GM21717 (cell line): ENCODE measurements around the gene RAD51B.

Experiments used
- ATAC-seq: cut with Tn5 transposase; IDR thresholded peaks from one replicate; pipeline ENCODE4 v1.9.1; 2021; ENCODE audit warnings: mild to moderate bottlenecking, moderate library complexity; ENCODE audit not compliant: unreplicated experiment

Gene RAD51B

DNA sequence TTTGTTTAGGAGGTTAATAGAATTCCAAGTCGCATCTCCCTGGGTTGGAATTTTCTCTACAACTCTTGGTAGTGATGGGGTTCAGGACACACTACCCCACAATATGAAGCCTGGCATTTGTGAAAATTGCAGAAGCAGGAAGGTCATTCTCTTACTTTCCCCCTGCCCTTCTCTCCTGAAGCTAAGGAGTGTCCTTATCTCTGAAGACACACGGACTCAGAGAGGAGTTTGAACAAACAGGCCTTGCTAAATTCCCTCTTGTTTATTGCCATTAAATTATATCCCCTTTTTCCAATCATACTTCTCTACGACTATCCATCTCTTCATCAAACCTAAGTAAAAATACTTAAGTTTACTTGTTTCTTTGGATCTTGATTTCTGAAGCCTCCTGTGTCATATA is 443.0 kb downstream of the RAD51B start:
- ATAC-seq: no peak

DNA sequence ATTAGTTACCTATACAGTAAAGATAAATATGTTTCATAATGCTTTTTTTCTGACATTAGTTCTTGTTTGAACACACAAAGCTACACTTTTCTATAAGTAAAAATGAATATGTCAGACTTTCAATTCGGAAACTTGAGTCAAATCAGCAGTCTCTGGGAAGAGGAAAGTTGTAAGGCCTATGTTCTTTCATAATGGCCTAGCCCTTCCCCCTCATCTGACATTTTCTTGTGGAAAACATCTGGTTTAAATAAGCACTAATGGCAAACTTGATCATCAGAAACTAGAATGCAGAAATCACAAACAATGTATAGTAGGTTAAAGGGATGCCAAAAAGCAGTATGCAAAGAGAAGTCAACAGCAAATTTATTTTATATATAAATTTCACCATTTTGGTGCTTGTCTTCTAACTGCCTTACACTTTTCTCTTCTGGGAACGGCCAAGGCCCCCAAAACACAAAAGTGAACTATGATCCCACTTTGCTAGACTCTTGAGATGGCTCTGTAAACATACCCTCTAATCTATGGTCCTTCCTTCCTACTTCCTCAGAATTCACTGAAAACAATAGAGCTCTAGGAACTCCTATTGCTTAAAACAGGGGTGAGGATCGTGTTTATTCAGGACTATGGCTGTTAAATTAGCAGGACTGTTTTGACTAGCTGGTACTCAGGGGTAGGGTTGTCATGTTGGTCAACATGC is 444.1 kb downstream of the RAD51B start:
- ATAC-seq: no peak

DNA sequence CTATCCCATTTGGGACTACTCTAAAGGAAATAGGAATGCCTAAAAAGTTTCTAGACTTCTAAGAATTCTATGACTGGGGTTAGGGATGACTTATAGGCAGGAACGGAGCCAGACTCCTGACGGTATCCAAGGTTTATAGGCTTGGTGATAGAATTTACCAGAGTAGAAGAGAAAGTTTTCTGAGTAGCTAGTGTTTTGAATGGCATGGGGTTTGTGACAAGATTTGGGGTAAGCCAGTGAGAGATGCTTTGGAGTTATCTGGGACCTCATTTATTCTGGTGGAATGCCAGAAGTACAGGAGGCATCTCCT is 444.6 kb downstream of the RAD51B start:
- ATAC-seq: no peak

DNA sequence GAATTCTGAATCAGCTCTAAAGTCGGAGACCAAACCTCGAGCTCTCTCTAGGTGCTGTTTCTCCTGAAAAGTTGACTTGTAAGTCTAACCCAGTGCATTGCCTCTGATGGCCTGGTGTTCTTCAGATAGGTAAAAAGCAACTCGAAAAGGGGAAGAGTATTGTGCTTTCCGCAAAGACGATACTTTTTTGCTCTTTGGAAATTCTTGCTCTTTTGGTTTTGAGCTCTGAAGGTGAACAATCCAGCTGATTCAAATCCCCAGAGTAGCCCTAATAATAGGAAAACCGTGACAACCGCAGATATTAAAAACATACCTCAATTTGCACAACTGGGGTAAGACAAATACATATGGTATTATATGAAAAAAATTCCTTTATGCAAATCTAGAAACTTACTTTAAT is 447.4 kb downstream of the RAD51B start:
- ATAC-seq: no peak

DNA sequence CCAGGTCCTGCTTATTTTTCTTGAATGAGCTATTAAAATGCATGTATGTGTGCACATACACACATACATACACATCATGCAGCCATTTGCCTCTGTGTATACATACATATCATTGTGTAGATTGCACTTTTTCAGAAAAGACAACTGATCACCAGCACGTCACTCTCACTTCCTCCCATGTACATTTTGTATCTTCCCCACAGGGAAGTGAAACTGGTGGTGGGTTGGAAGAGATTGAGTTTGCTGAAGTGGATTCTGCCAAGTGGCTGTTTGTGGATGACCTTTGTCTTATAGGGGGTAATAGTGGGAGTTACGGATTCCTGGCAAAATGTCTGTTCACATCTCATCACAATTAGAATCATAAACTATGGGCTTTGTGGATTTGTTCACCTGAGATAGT is 448.6 kb downstream of the RAD51B start:
- ATAC-seq: peak; percentile 61

DNA sequence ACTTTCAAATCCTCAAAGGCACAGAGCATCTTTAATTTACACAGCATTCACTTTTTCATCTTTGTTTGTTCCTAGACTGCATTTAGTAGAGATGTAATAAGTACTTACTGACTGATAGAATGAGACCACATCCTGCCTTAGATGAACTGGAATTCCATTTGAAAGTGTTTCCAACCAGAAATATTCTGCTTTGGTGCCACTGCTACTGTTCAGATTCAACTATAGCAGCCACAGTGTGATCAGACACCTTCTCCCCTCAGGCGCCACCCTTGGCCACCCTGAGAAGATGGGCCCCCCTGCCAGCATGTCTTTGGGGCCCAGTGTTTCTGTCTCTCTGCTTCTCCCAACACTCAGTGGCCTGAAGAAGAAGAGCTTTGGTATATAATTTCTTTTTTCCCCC is 449.1 kb downstream of the RAD51B start:
- no peak for ATAC-seq

DNA sequence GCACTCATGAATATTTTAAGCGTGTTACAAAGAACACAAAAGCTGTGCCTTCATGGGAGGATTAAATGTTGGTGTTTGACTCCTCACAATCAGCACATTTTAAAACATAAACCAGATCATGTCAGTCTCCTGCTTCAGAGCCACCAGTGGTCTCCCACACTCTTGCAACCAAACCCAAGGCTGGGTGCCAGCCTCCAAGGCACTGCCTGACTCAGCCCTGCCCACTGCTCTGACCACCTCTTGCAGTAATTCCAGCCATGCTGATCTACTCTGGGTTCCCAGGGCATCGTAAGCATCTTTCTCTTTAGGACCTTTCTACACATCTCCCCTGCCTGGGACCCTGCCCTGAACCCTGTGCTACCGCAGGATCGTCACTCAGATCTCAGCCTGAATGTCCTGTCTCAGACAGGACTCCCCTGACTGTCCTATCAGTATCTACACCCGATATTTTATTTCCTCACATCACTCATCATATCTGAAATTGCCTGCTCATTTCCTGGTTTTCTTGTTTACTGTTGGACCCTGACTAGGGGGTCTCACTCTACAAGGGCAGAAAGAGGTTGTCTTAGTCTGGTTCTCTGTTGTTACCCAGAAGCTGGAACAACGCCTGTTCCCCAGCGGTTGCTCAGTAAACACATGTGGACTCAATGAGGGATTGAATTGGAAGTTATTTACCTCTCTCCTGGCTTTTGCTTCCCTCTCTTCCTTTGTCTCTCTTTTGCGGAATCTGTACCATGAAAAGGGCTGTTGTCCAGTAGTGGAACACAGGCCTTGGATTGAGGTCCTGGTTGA is 449.8 kb downstream of the RAD51B start:
- ATAC-seq: no peak

DNA sequence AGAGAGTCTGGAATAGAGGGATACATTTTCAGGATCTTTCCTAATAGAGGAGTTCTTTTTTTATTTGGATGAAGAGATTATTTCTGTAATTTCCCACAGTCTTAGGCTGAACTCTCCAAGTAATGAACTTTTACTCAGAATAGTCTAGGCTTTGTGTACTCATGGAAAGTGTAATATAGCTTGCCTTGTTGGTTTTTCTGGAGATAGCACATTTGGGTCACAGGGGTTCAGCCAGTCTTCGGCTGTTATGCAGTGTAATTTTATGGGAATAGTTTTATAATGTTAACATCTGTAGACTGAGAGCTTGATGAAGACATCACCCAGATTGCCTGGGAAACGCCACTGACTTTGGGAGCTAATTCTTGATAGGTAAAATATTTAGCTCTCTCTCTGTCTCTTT is 450.8 kb downstream of the RAD51B start:
- no peak for ATAC-seq

DNA sequence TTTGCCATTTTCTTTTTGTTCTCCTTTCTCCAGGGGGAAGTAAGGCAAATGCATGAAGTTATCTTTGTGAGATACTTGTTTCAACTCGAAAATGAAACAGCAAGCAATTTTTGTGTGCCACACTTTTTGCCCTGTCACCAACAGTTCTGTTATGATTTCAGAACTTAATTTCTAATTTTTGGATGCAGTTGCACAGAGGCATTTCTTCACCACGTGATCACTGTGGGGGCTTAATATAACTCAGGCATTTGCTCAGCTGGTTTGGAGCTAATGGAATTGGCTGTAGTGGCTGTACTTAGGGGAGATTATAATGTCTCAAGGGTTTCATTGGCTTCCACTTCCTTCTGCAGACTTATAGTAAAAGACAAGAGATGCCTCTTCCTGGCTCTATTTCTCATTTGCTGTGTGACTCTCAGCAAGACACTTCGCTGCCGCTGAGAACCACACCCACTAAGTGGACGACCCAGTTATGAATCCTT is 452.4 kb downstream of the RAD51B start:
- ATAC-seq: no peak

DNA sequence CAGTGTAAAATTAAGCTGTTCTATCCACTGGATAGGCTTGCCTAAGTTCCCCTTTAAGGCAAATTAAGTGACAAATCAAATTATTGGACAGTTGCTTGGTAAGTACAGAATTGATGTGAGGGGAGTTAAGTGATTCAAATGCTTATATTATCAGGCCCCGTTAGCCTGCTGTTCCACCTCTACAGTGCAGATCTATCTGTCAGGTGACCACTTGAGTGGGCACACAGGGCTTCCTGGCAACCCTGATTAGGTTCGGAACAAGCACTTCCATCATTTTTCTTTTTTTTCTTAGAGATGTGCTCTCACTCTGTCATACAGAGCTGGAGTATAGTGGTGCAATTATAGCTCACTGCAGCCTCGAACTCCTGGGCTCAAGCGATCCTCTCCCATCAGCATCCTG is 453.8 kb downstream of the RAD51B start:
- ATAC-seq: no peak

DNA sequence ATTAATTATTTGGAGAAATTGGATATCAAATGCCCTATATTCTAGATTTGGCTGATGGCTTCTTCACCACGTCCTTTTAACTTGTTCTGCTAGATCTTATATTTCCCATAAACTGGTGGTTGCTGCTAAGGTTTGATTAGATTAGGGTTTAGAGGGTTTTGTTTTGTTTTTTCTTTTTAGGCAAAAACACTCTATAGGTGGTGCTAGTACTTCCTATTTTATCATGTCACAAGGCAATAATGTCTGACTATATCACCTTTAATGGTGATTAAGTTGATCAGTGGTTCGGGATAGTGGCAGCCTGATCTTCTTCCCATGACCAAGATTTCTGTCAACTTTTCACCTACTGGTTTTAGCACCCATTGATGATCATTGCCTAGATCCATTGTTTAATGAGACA is 455.1 kb downstream of the RAD51B start:
- no peak for ATAC-seq

DNA sequence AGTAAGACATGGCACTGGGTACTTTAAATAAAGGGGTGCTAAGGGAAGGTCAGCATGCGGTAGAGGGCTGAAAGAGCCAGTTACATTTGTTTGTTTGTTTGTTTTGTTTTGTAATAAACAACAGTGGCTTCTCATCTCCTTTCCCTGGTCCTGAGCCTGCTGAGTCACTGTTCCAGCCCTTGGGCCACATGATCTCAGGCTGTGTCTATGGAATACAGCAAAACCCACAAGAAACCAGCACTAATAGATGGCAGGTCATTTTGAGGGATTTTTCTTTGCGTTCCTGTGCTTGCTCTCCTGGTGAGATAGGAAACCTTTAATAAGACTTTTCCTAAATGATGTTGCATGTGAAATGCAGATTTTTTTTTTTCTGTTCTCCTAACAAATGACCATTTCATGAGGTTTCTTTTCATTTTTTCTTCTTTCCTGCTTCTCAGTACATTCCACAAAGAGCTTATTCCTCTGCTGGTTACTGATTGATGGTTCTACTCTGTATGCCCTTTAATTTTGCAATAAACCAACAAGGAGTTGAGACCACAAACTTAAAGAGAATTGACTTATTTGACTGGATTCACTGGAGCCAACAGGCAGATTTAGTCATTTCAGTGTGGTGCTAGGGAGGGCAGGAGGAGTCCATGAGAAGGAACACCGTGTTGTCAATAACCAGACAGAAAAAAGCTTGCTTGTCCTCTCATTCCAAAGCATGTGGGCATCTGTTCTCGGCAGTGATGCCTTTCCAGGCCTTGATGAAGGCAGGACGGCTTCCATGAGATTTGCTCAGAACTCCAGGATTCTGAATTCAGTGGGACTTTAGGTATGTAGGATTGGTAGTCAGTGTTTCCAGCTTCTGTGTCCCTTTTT is 459.2 kb downstream of the RAD51B start:
- no peak for ATAC-seq

DNA sequence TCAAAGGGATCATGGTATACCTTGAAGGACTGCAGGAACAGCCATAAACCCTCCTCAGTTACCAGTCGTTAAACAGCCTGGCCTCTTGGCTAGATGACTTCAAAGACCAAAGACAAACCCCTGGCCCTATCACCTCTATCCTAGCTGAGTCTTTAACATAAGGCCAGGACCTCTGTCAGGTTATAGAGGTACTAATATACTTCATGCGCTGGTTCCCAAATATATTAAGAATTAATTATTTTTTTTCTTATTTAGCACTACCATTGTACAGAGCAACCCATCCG is 459.8 kb downstream of the RAD51B start:
- no peak for ATAC-seq

DNA sequence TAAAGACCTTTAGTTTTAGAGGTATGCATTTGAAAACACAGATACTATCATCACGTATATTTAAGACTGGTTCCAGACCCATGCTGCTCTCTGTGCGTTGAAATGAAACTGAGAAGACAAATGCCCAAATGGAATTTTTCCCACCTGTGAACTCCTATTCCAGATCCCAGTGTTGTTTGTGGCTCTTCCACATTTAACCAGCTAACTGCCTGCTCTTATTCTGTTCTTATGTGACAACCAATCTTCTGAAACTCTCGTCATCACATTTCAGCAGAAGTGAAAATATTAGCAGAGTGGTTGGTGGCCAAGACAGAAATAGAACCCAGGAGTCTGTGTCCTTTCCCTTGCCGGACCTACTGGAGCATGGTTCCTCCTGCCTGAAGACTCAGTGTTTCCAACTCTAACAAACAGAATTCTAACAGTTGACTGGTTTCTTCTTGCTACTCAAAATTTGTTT is 460.2 kb downstream of the RAD51B start:
- ATAC-seq: peak; percentile 29

DNA sequence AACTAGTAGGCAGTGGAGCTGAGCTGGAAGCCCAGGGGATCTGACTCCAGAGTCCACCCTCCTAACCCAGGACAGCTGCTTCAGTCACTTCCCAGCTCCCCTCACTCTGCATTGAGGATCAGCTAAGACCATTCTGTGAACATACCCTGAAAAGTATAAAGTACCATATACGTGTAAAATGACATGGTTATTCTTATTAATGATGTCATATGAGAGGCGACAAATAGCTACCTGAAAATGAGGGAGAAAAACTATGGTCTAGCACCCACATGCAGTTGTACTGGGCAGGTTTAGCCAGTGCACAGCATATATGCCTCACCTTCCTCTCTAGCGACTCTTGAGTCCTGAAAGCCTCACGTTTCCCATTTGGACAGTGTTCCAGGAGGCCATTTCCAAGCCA is 461.9 kb downstream of the RAD51B start:
- ATAC-seq: no peak

DNA sequence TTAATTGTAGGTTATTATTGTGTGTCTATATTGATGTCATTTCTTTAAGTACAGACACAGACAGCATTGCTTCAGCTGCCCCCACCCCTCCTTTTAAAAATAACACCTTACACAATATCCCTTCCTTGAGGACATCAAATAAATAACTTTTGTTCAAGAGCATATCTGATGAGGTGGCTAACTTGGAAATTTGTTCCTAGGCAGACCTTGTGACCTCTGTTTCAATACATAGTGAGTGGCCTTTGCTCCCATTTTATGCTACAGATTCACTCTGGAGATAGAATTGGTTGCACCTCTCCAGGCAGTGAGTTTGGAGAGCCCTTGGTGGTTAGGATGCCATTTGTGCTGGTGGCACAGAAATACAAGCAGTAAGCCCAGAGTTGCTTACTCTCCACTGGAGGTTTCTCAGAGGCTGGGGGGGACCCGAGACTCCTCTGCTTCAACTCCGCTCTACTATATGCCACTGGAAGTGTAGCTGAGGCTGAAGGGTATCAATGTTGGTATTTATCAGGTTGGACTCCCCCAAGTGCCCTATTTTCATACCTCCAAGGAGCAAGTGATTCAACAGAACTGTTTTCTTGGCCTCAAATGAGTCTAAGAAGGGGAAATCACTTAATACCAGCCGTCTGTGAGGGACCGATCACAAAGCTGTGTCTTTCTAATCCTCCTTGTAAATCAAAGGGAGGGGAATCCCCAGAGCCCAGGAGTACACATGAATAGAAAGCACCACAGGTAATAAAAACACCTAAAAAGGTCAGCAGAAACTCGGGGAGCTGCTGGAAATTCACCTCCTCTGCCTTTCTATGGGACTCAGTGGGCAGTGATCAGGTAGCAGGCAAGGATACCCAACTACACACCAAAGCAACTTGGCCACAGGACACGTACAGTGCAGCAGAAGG is 463.1 kb downstream of the RAD51B start:
- ATAC-seq: no peak

DNA sequence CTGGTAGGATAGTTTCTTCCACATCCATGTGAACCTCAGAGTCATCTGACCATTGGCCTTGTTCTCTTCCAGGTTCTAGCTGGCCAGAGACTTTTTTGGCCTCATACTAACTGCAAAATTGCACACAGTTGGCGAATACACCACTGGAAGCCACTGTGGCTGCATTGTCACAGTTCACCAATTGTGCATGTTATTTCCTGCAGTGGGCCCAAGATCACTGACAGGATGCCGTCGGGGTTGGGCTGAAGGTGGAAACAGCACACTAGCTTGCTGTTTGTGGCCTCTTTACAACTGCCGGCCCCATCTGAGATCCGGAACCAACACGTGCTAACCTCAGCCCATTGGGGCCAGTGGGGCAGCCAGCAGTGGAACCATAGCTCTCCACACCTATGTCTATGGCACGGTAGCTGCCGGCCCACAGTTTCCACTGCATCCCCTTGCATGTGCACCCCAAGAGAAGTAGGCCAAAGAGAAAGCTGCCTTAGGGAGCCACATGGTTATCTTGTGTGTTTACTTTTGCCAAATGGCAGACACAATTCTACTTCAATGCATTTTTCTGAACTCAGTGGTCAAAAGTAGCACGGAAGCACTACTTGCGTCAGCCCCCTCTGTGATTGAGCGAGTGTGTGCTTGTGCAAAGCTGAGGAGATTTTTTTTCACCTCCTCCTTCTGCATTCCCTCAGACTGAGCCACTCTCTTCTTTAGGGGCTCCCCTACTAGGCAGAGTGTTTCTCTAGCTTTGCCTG is 464.0 kb downstream of the RAD51B start:
- ATAC-seq: no peak

DNA sequence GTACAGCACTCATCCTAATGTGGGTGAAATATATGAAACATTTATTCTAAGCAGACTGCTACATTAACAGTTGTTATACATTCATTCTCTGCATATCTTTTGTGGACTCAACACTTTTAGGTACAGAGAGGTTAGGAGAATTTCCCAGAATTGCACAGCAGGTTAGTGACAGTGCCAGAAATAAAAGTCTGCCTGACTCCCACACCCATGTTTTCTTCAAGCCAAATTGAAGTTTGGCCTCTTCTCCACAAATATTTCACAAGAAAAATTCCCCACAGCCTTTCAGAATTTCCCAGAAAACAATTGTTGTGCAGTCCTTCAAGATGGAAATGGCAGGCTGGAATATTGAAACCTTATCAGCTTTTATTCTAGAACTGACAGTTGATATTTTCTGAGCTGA is 464.8 kb downstream of the RAD51B start:
- no peak for ATAC-seq

DNA sequence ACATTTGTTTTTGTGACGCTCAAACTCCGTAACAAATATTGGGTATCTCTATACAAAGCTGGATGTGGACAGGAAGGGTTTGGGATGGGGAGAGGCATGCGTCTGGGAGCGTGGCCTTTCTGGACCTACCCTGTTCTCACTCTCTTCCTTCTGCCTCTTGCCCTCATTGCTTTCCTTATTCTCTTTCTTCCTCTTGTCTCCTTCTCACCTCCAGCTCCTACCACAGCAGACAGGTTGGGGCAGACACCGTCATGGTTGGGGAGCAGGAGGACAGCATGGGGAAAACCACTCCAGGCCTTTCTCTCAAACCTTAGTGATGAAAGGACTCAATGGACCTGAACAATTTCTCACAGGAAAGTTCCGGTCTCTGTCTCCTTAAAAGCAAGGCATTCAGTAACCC is 465.3 kb downstream of the RAD51B start:
- ATAC-seq: no peak
